ENCODE data around the gene SLC35F1. TPM values are rescaled to one million over a fixed set of nuclear protein-coding genes. Genes with fewer than 3 reads are reported as not detected.

SLC35F1 gene
- total RNA-seq, 1 donor from 2014 or later = 24.3 TPM

- H3K79me2 ChIP-seq (ENCODE audit: low read depth) = no peaks in the 10 kb centered on the region
- H4K20me1 ChIP-seq (ENCODE audit: low read depth) = no peaks in the 10 kb centered on the region
- H3K27ac Mint-ChIP-seq = no peak overlapping the region
- H3K4me1 Mint-ChIP-seq = peaks cover 2% of the 10 kb centered on the region
- H3K36me3 ChIP-seq = no peaks in the 10 kb centered on the region
- no peaks in the 10 kb centered on the region for H3K4me1 ChIP-seq
- peaks cover 14% of the 10 kb centered on the region for H3K9me3 Mint-ChIP-seq
- H3K9me3 ChIP-seq (ENCODE audit: low read depth) = no peaks in the 10 kb centered on the region
- no peak overlapping the region for H3K4me3 ChIP-seq
- H3K27me3 Mint-ChIP-seq (ENCODE audit: insufficient read depth, low read depth) = no peaks in the 10 kb centered on the region
- H3K27me3 ChIP-seq = no peaks in the 10 kb centered on the region
- peaks cover 25% of the 10 kb centered on the region for H3K36me3 Mint-ChIP-seq
- TF ChIP-seq CTCF (IDR thresholded peaks at IDR 0.05) = no peak
- no peak for TF ChIP-seq EZH2 (IDR thresholded peaks at IDR 0.05)
- no peak for TF ChIP-seq EZH2phosphoT487 (IDR thresholded peaks at IDR 0.05)
- H3K9ac ChIP-seq = no peak overlapping the region
- no peak overlapping the region for H3K4me2 ChIP-seq
- no peaks in the 10 kb centered on the region for H3F3A ChIP-seq (ENCODE audit: low read depth)
- no peak overlapping the region for H2AFZ ChIP-seq (replicated peaks)
- no peak overlapping the region for H3K27ac ChIP-seq
- DNase-seq (ENCODE audit: low spot score) = no peak
- H3K4me3 Mint-ChIP-seq = no peak overlapping the region
These were observed 313.5 kb downstream of the SLC35F1 start for GRCh38 chr6:118220429-118221128.

GRCh38 chr6:118223316-118223715 lies 316.3 kb downstream of the SLC35F1 start:
- Histone ChIP-seq H3K4me2 (no peak overlapping the region), H3F3A (ENCODE audit: low read depth) (no peaks in the 10 kb centered on the region), H3K36me3 (no peaks in the 10 kb centered on the region), H3K27me3 (no peaks in the 10 kb centered on the region), H3K4me3 (no peak overlapping the region), H3K79me2 (ENCODE audit: low read depth) (no peaks in the 10 kb centered on the region), H3K9ac (no peak overlapping the region), H3K4me1 (no peaks in the 10 kb centered on the region), H3K27ac (no peak overlapping the region), H3K9me3 (ENCODE audit: low read depth) (no peaks in the 10 kb centered on the region), H4K20me1 (ENCODE audit: low read depth) (no peaks in the 10 kb centered on the region), H2AFZ (replicated peaks) (no peak overlapping the region)
- Mint-ChIP-seq H3K36me3 (peaks cover 16% of the 10 kb centered on the region), H3K4me3 (no peak overlapping the region), H3K4me1 (no peaks in the 10 kb centered on the region), H3K27me3 (ENCODE audit: insufficient read depth, low read depth) (no peaks in the 10 kb centered on the region), H3K9me3 (peaks cover 13% of the 10 kb centered on the region), H3K27ac (no peak overlapping the region)
- no peak for DNase-seq (ENCODE audit: low spot score)
- TF ChIP-seq EZH2 (IDR thresholded peaks at IDR 0.05) (no peak), EZH2phosphoT487 (IDR thresholded peaks at IDR 0.05) (no peak), CTCF (IDR thresholded peaks at IDR 0.05) (no peak)

- H3K27ac ChIP-seq = no peak overlapping the region
- no peaks in the 10 kb centered on the region for H3K27me3 Mint-ChIP-seq (ENCODE audit: insufficient read depth, low read depth)
- peaks cover 13% of the 10 kb centered on the region for H3K9me3 Mint-ChIP-seq
- H3K27me3 ChIP-seq = no peaks in the 10 kb centered on the region
- TF ChIP-seq CTCF (IDR thresholded peaks at IDR 0.05) (no peak), EZH2phosphoT487 (IDR thresholded peaks at IDR 0.05) (no peak), EZH2 (IDR thresholded peaks at IDR 0.05) (no peak)
- peaks cover 19% of the 10 kb centered on the region for H3K4me1 Mint-ChIP-seq
- H3K4me2 ChIP-seq = no peak overlapping the region
- no peaks in the 10 kb centered on the region for H3K79me2 ChIP-seq (ENCODE audit: low read depth)
- no peak overlapping the region for H2AFZ ChIP-seq (replicated peaks)
- peak overlapping the region; percentile 46 for H3K27ac Mint-ChIP-seq
- H3F3A ChIP-seq (ENCODE audit: low read depth) = no peaks in the 10 kb centered on the region
- no peaks in the 10 kb centered on the region for H3K4me1 ChIP-seq
- DNase-seq (ENCODE audit: low spot score) = no peak
- no peaks in the 10 kb centered on the region for H4K20me1 ChIP-seq (ENCODE audit: low read depth)
- no peak overlapping the region for H3K4me3 ChIP-seq
- no peak overlapping the region for H3K9ac ChIP-seq
- no peaks in the 10 kb centered on the region for H3K9me3 ChIP-seq (ENCODE audit: low read depth)
- no peak overlapping the region for H3K4me3 Mint-ChIP-seq
- peaks cover 16% of the 10 kb centered on the region for H3K36me3 Mint-ChIP-seq
- no peaks in the 10 kb centered on the region for H3K36me3 ChIP-seq
These were observed 321.8 kb downstream of the SLC35F1 start for GRCh38 chr6:118228886-118229285.
